Kidney epithelial cell (primary cell): ENCODE measurements around the gene SLC25A51. TPM values are rescaled to one million over a fixed set of nuclear protein-coding genes. Genes with fewer than 3 reads are reported as not detected.

Source experiments
- DNase-seq: peaks from one replicate; pipeline ENCODE4 v3.0.0-alpha.2; 2010; ENCODE audit warnings: low read depth
- H3K27me3 ChIP-seq: 2 replicates; pipeline ENCODE4 v1.6.0; 2011; ENCODE audit warnings: low read length; ENCODE audit not compliant: control insufficient read depth, insufficient read depth
- H3K36me3 ChIP-seq: 2 replicates; pipeline ENCODE4 v1.5.1; 2011; ENCODE audit warnings: low read length; ENCODE audit not compliant: control insufficient read depth, insufficient read depth
- H3K4me3 ChIP-seq: 2 replicates; pipeline ENCODE4 v1.5.1; 2011; ENCODE audit warnings: low read depth, mild to moderate bottlenecking, control low read depth, low read length
- CTCF ChIP-seq: IDR thresholded peaks from 2 replicates; pipeline ENCODE4 v1.5.1; 2011; ENCODE audit warnings: mild to moderate bottlenecking, moderate library complexity, low read length, control low read depth, inconsistent platforms; ENCODE audit not compliant: insufficient read depth, poor library complexity, severe bottlenecking
- total RNA-seq: library from RNA; depleted of rRNA; stranded (reverse); fragments of >200 nt; gene quantifications from 2 replicates; pipeline ENCODE4 v1.2.3, GENCODE V29; 2015

SLC25A51 gene
- total RNA-seq, 1 donor from 2014 or later, result 36.8 TPM

GRCh38 chr9:37939575-37940095 lies 35.7 kb upstream of the SLC25A51 start:
- no peaks in the 10 kb centered on the region for H3K27me3 ChIP-seq
- DNase-seq, result no peak
- no peak overlapping the region for H3K4me3 ChIP-seq
- H3K36me3 ChIP-seq, result no peaks in the 10 kb centered on the region
- TF ChIP-seq CTCF, result no peak

- Histone ChIP-seq H3K4me3 (no peak overlapping the region), H3K36me3 (no peaks in the 10 kb centered on the region), H3K27me3 (no peaks in the 10 kb centered on the region)
- no peak for TF ChIP-seq CTCF
- no peak for DNase-seq
These were observed 34.4 kb upstream of the SLC25A51 start for GRCh38 chr9:37938121-37938891.

GRCh38 chr9:37937366-37937765 lies 33.4 kb upstream of the SLC25A51 start:
- DNase-seq, result no peak
- Histone ChIP-seq H3K27me3 (no peaks in the 10 kb centered on the region), H3K4me3 (no peak overlapping the region), H3K36me3 (no peaks in the 10 kb centered on the region)
- no peak for TF ChIP-seq CTCF

GRCh38 chr9:37936965-37937364 lies 33.0 kb upstream of the SLC25A51 start:
- Histone ChIP-seq H3K4me3 (no peak overlapping the region), H3K36me3 (no peaks in the 10 kb centered on the region), H3K27me3 (no peaks in the 10 kb centered on the region)
- no peak for DNase-seq
- TF ChIP-seq CTCF, result no peak

GRCh38 chr9:37936376-37936775 lies 32.4 kb upstream of the SLC25A51 start:
- H3K27me3 ChIP-seq, result no peaks in the 10 kb centered on the region
- TF ChIP-seq CTCF, result no peak
- no peaks in the 10 kb centered on the region for H3K36me3 ChIP-seq
- DNase-seq, result no peak
- no peak overlapping the region for H3K4me3 ChIP-seq

GRCh38 chr9:37935096-37935495 lies 31.2 kb upstream of the SLC25A51 start:
- DNase-seq, result no peak
- Histone ChIP-seq H3K36me3 (no peaks in the 10 kb centered on the region), H3K4me3 (no peak overlapping the region), H3K27me3 (no peaks in the 10 kb centered on the region)
- TF ChIP-seq CTCF, result no peak
